Caco-2 (cell line): ENCODE data around the gene ULK1. TPM values are rescaled to one million over a fixed set of nuclear protein-coding genes. Genes with fewer than 3 reads are reported as not detected.
"Not testable (repeated sequence)": the region's sequence is repeated elsewhere in the genome, so short reads cannot be mapped to it uniquely, and the experiment has no call there.

Source experiments
- BruUV-seq: library from RNA; stranded (reverse); fragments of 400-500 nt; replicated peaks from 2 replicates; lab custom pipeline; 2021; lab: Mats Ljungman, UMichigan
- CTCF ChIA-PET: fragments of 300-600 bp; sonication (Branson Sonifier 250); formaldehyde crosslinking; loops from one replicate; lab custom pipeline; 2022; ENCODE audit warnings: antibody characterized with exemption; lab: Charles Lee
- POLR2A ChIA-PET: fragments of 300-600 bp; sonication (Branson Sonifier 250); formaldehyde crosslinking; loops from one replicate; lab custom pipeline; 2022; ENCODE audit warnings: antibody characterized with exemption; lab: Charles Lee
- DNase-seq, 2 experiments: peaks; one replicate each; pipeline versions ENCODE4 v3.0.0 to v3.0.0-alpha.2; 2020 to 2022
- H3K27me3 ChIP-seq: replicated peaks from 2 replicates; pipeline ENCODE4 v1.6.0; 2011; ENCODE audit warnings: low read length; ENCODE audit not compliant: control insufficient read depth, insufficient read depth
- H3K36me3 ChIP-seq: 2 replicates; pipeline ENCODE4 v1.5.1; 2011; ENCODE audit warnings: low read length; ENCODE audit not compliant: control insufficient read depth, insufficient read depth
- H3K4me1 ChIP-seq: fragments of 250-450 bp; sonication (Bioruptor Pico); 2 replicates; pipeline ENCODE4 v1.5.1; 2020; ENCODE audit warnings: mild to moderate bottlenecking
- H3K4me3 ChIP-seq: 2 replicates; pipeline ENCODE4 v1.5.1; 2011; ENCODE audit warnings: low read depth, mild to moderate bottlenecking, control low read depth, low read length
- H3K9me3 ChIP-seq: fragments of 250-450 bp; sonication (Bioruptor Pico); 2 replicates; pipeline ENCODE4 v1.5.1; 2020; ENCODE audit warnings: mild to moderate bottlenecking, moderate library complexity
- H3K27ac Mint-ChIP-seq: one replicate; pipeline ENCODE4 v1.8.0; 2022; ENCODE audit warnings: mixed read lengths; ENCODE audit not compliant: unreplicated experiment
- H3K27me3 Mint-ChIP-seq: one replicate; pipeline ENCODE4 v1.8.0; 2022; ENCODE audit warnings: mixed read lengths; ENCODE audit not compliant: insufficient read depth, unreplicated experiment
- H3K36me3 Mint-ChIP-seq: one replicate; pipeline ENCODE4 v1.8.0; 2022; ENCODE audit warnings: mild to moderate bottlenecking, mixed read lengths; ENCODE audit not compliant: insufficient read depth, unreplicated experiment
- H3K4me1 Mint-ChIP-seq: one replicate; pipeline ENCODE4 v1.8.0; 2022; ENCODE audit warnings: low read depth, mixed read lengths; ENCODE audit not compliant: unreplicated experiment
- H3K4me3 Mint-ChIP-seq: one replicate; pipeline ENCODE4 v1.8.0; 2022; ENCODE audit warnings: mild to moderate bottlenecking, moderate library complexity, mixed read lengths; ENCODE audit not compliant: unreplicated experiment
- H3K9me3 Mint-ChIP-seq: one replicate; pipeline ENCODE4 v1.8.0; 2022; ENCODE audit warnings: mixed read lengths; ENCODE audit not compliant: unreplicated experiment
- CTCF ChIP-seq, 2 experiments: fragments of 200-600 bp in 1 of 2; IDR thresholded peaks; 1 replicate in 1 of 2; 2 replicates in 1 of 2; pipeline versions ENCODE4 v1.5.1 to v1.8.0; 2011 to 2022; ENCODE audit warnings: antibody characterized with exemption in 1 of 2, control low read depth in 1 of 2, inconsistent platforms in 1 of 2, low read depth in 1 of 2, low read length in 1 of 2, mild to moderate bottlenecking in 1 of 2, moderate library complexity in 1 of 2; ENCODE audit not compliant: insufficient read depth in 1 of 2, severe bottlenecking in 1 of 2, unreplicated experiment in 1 of 2
- intact Hi-C: fragments of 100-400 bp; cut with micrococcal nuclease; formaldehyde crosslinking; loops from one replicate; pipeline ENCODE4 v1.10.0; 2022; ENCODE audit not compliant: unreplicated experiment
- total RNA-seq: library from RNA; stranded (reverse); gene quantifications from 2 replicates; pipeline ENCODE4 v1.2.3, GENCODE V29; 2022

Gene ULK1
- total RNA-seq, 1 experiment from 2014 or later = 61.1 TPM

GRCh38 chr12:131949431-131950181 is 55.2 kb downstream of the ULK1 start, which contains the start of gene EP400:
EP400 (plus strand) TSS chr12:131949942; CDS start chr12:131960620, 10,678 bp downstream.
- peak within 1 kb of the TSS; percentile 92 for H3K4me3 ChIP-seq
- Mint-ChIP-seq H3K36me3 (peaks cover 7% of the 10 kb centered on the region), H3K9me3 (no peaks in the 10 kb centered on the region), H3K4me1 (no peaks in the 10 kb centered on the region), H3K27ac (peak within 1 kb of the TSS; percentile 79), H3K27me3 (no peaks in the 10 kb centered on the region), H3K4me3 (peak within 1 kb of the TSS; percentile 81)
- BruUV-seq = no TSS peak
- peaks cover 5% of the 10 kb centered on the region for H3K4me1 ChIP-seq
- H3K9me3 ChIP-seq = no peaks in the 10 kb centered on the region
- H3K36me3 ChIP-seq = no peaks in the 10 kb centered on the region
- ChIA-PET CTCF (interaction anchor here (0.6 to 1.9 kb wide), 3 partner anchors 51 to 113 kb away, joined by 3 to 5 read pairs (median 4); no protein-coding TSS in a partner anchor), POLR2A (interaction anchor here (0.5 to 0.6 kb wide), 4 partner anchors 31 to 195 kb away, joined by 3 read pairs; no protein-coding TSS in a partner anchor)
- no peaks in the 10 kb centered on the region for H3K27me3 ChIP-seq
- DNase-seq = peak; percentile 93 to 95
- peak; percentile 25 to 35 for TF ChIP-seq CTCF (IDR thresholded peaks at IDR 0.05; ENCODE audit: insufficient read depth in 1 of 2, low read depth in 1 of 2, low read length in 1 of 2, severe bottlenecking in 1 of 2, unreplicated experiment in 1 of 2)
- intact Hi-C loops = loop anchor here (1.0 to 2.0 kb wide), 2 partner anchors 20 to 115 kb away; partner anchors contain the start of gene PUS1

DNA sequence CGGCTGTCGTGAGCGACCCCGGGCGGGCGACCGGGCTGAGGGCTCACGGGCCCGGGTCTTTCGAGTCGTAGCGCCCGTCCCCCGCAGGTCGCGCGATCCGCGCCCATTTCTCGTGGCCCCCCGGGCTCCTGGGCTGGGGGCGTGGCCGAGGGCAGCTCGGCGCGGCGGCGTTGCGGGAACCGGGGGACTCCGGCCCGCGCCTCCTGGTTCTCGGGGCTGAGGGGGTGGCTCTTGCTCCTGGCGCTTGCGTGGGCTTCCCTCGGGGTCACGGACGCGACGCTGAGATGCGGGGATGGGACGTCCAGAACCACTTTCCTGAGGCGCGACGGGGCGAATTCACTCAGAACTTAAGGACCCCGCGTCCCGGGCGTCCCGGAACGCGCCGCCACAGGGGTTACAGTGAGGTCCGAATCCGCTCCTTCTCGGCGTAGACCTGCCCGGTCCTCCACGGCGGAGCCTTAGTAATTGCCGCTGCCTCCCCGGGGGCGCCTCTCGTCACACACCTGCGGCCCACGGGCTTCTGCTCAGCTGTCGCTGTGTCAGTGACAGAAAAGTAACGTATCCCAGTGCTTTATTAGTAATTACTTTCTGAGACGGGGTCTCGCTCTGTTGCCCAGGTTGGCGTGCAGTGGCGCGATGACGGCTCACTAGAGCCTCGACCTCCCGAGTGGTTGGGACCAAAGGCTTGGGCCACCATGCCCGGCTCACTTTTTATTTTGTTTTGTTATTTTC is 55.9 kb downstream of the ULK1 start:
- H3K36me3 ChIP-seq = no peaks in the 10 kb centered on the region
- no peaks in the 10 kb centered on the region for H3K9me3 ChIP-seq
- Mint-ChIP-seq H3K4me3 (peak overlapping the region; percentile 81), H3K27ac (peak overlapping the region; percentile 79), H3K27me3 (no peaks in the 10 kb centered on the region), H3K4me1 (no peaks in the 10 kb centered on the region), H3K9me3 (no peaks in the 10 kb centered on the region), H3K36me3 (no peaks in the 10 kb centered on the region)
- peak overlapping the region; percentile 92 for H3K4me3 ChIP-seq
- ChIA-PET POLR2A (interaction anchor here (0.6 kb wide), 2 partner anchors 126 to 195 kb away, joined by 3 read pairs; no protein-coding TSS in a partner anchor), CTCF (interaction anchor here (0.6 to 1.9 kb wide), 3 partner anchors 51 to 114 kb away, joined by 3 to 5 read pairs (median 4); no protein-coding TSS in a partner anchor)
- TSS peak; percentile 31 for BruUV-seq
- TF ChIP-seq CTCF (IDR thresholded peaks at IDR 0.05; ENCODE audit: insufficient read depth in 1 of 2, low read depth in 1 of 2, low read length in 1 of 2, severe bottlenecking in 1 of 2, unreplicated experiment in 1 of 2) = no peak
- intact Hi-C loops = no loop called here
- DNase-seq = peak in 1 of 2 experiments; percentile 59
- no peaks in the 10 kb centered on the region for H3K27me3 ChIP-seq
- peaks cover 6% of the 10 kb centered on the region for H3K4me1 ChIP-seq

- H3K27me3 Mint-ChIP-seq, H3K9me3 ChIP-seq, H3K9me3 Mint-ChIP-seq, H3K4me3 ChIP-seq, H3K36me3 Mint-ChIP-seq, H3K27me3 ChIP-seq, BruUV-seq, intact Hi-C loops, H3K4me3 Mint-ChIP-seq, H3K4me1 Mint-ChIP-seq, POLR2A ChIA-PET, H3K36me3 ChIP-seq, CTCF ChIA-PET, DNase-seq, H3K27ac Mint-ChIP-seq: not testable (repeated sequence)
- H3K4me1 ChIP-seq = peaks cover 15% of the 10 kb centered on the region
These were observed 59.4 kb downstream of the ULK1 start for GRCh38 chr12:131953810-131954209.

GRCh38 chr12:131954460-131954859 is 60.0 kb downstream of the ULK1 start:
- H3K9me3 Mint-ChIP-seq, H3K27ac Mint-ChIP-seq, DNase-seq, intact Hi-C loops, BruUV-seq, H3K4me1 Mint-ChIP-seq, H3K27me3 Mint-ChIP-seq, H3K36me3 Mint-ChIP-seq, H3K36me3 ChIP-seq, H3K4me3 Mint-ChIP-seq, CTCF ChIA-PET, POLR2A ChIA-PET, H3K4me3 ChIP-seq, H3K9me3 ChIP-seq, H3K27me3 ChIP-seq: not testable (repeated sequence)
- H3K4me1 ChIP-seq = peaks cover 15% of the 10 kb centered on the region
